ENCODE data around the gene WNK1. TPM values are rescaled to one million over a fixed set of nuclear protein-coding genes. Genes with fewer than 3 reads are reported as not detected.
"Not testable (repeated sequence)": the region's sequence is repeated elsewhere in the genome, so short reads cannot be mapped to it uniquely, and the experiment has no call there.

WNK1 gene
- total RNA-seq, 1 donor from 2014 or later = 48.5 TPM

DNA sequence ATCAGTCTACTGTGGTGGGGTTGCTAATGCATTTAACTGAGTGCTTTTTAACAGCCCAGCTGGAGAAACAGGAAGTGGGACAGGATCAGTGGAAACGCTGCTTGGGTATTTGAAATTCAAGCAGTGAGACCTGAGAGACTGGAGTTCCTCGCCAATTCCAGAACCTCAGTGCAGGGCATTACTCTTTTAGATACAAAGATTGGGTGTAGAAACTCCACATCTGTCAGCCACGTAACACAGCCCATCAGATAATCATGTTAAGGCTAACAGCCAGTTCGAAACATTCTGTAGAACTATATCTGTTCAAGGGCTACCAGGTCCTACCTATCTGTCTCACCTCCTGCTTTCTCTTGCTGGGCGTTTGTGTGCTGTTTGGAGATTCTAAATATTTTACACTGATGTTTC, 151.6 kb downstream of the WNK1 start:
- FAIRE-seq = no peak
- DNase-seq (ENCODE audit: low spot score in 2 of 2) = no peak

DNA sequence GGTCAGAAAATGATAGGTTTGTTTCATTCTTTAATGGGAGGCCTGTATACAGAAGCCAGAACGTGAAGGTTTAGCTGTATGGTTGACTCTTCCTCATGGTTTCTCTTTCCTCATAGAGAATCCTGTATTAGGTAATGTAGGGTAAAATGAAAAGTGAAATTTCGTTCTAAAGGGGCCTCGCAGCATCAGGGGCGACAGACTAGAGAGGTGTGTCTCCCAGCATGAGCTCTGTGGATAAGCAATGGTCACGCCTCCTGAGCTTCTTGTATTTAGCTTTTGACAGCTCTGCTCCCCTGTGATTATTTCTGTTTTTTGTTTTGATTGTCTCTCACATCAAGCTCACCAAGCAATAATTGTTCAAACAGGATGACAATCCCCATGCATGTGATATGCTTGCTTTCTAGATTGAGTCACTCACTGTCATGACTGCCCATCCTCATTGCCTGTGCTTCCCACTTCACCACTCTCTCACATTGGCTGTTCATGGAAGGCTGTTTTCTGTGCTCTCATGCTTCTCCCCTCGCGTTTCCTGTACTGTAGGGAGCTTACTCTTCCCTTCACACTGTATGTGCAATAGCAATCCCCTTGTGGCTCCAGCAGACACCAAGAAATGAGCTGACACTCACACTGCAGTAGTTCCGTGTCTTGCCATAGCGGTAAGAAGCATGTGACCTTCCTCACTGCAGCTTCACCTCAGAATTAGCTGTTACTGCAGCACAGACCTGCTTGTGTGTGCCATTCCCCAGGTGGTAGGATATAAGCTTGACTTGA, 153.1 kb downstream of the WNK1 start:
- no peak for FAIRE-seq
- DNase-seq (ENCODE audit: low spot score in 2 of 2) = no peak

DNA sequence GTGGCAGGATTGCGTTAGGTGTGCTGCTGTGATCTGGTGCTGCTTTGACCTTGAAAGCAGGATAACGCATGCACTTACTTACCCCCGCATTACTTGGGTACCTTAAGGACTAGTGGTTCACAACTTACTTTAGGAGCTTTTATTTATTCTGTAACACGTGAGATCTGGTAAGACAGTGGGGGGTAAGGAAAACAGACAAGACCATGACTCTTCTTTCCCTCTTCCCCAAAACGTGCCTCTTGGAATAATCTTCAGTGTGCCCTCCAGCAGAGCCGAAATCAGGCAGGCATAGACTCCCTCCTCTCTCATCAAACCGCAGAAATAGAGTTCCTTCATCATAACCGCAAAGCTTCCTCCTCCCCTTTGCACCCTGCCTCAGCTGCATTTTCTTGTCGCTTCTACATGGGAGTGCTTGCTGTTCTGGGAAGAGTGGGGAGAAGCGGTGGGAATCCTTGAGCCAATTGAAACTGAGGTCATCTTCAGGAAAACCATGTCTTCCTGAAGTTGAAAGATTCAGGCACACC, 153.7 kb downstream of the WNK1 start:
- FAIRE-seq (no peak), DNase-seq (ENCODE audit: low spot score in 2 of 2) (no peak)

DNA sequence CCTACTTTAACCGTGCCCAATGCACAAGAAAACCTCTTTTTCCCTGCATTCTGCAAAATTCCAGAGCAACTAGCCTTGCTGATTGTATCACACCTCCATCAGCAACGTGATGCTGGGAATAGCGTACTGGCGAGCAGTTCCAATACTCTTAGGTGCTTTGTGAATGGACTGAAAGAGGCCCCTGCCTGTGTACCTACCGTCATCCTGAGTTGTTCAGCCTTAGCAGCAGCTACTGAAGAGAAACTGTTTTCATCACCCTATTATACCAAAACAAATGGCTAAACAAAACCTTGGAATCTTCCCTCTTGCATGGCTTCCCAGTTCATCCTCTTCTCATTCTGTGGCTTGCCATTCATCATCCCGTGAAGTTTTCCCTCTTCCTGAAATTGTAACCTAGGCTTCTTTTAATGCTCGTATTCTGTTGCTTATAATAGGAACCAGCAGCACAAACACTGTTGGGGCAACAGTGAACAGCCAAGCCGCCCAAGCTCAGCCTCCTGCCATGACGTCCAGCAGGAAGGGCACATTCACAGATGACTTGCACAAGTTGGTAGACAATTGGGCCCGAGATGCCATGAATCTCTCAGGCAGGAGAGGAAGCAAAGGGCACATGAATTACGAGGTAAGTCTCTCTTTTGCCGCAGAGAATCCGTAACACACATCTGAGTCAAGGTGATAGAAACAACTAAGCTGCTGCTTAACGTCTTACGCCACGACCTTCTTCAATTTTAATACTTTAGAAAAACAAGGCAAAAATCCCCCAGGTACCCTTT, 155.2 kb downstream of the WNK1 start:
- FAIRE-seq (no peak), DNase-seq (ENCODE audit: low spot score in 2 of 2) (no peak)

DNA sequence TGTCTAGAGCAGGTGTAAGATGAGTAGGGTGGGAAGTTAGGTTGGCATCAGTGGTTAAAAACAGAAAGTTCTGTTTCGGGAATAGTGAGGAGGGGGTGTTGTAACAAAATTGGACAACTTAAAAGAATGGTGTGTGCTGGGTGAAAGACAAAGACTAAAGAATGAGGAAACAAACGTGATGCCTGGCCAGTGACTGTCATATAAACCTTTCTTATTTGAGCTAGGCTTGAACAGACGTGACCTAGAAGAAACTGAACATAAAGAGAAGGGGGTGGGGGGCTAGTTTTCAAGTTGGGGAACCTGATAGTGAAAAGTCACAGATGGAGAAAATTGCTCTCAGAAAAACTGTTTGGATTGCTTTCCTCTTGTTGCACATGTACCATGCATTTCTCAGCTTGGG, 157.5 kb downstream of the WNK1 start:
- FAIRE-seq (no peak), DNase-seq (ENCODE audit: low spot score in 2 of 2) (no peak)

DNA sequence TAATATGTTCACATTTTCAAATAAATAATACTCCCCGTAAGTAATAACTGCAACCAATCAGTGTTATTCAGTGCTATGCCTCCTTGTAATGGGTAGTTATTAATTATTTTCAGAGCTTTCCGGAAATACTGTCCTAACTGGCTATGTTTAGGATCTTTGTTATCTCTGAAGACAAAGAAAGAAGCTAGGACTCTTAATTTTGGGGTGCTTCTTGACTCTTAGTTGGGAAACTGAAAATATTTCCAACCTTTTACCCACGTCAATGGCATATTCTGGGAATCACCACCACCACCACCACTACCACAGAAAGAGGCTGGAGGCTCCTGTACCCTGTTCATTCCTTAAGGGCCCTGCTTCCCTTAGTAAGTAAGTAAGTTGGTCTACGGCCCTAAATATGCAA, 158.0 kb downstream of the WNK1 start:
- FAIRE-seq (no peak), DNase-seq (ENCODE audit: low spot score in 2 of 2) (no peak)

DNA sequence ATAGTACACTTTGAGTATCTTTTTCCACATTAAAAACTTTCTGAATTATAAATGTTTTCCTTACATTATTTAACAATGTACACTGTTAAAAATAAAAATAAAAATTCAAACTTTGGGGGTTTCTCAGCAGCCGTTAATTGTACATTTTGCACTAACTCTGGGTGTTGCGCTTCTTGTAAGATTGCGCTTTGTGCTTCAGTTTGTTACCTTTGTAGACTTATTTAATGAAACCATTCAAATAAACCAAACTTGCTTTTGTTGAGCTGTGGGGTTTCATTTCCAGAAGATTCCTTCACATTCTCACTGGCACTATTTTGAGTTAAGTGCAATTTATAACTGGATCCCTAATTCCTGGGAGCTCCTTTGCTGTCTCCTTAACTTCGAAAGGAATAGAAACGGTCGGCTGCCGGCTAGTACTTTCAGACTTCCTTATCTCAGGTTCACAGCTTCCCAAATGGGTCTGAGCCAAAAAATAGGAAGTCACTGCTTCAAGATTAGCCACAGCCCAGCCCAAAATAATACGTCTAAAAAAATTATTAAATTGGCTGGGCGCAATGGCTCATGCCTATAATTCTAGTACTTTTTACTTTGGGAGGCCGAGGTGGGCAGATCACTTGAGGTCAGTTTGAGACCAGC, 158.9 kb downstream of the WNK1 start:
- no peak for FAIRE-seq
- no peak for DNase-seq (ENCODE audit: low spot score in 2 of 2)

DNA sequence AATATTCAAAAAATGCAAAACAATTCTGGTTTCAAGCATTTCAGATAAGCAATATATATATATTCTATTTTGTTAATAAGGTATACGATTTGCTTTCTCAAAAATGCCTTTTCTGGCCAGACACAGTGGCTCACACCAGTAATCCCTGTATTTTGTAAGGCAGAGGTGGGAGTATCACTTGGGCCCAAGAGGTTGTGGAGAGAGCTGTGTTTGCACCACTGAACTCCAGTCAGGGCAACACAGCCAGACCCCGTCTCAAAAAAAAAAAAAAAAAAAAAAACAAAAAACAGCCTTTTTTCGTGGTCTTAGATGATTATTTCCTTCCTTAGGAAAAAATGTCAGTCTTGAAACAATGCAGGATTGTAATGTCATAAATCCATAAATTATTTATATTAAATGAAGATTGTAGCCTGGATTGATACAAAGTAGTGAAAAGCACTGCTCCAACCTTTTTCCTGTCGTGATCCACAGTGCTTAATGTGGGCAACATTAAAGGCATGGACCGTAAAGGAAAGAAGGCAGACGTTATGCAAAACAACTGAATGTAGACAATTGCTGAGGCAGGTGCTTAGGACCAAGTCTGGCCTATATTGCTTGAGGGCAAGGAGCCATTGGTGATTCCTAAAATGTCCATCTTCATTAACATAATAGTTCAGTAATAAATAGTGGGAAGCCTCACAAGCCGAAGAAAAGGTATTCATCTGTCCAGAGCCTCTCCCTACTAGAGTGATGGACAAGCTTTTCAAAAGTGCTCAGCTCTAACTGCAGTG, 160.3 kb downstream of the WNK1 start:
- DNase-seq (ENCODE audit: low spot score in 2 of 2) (no peak), FAIRE-seq (no peak)

DNA sequence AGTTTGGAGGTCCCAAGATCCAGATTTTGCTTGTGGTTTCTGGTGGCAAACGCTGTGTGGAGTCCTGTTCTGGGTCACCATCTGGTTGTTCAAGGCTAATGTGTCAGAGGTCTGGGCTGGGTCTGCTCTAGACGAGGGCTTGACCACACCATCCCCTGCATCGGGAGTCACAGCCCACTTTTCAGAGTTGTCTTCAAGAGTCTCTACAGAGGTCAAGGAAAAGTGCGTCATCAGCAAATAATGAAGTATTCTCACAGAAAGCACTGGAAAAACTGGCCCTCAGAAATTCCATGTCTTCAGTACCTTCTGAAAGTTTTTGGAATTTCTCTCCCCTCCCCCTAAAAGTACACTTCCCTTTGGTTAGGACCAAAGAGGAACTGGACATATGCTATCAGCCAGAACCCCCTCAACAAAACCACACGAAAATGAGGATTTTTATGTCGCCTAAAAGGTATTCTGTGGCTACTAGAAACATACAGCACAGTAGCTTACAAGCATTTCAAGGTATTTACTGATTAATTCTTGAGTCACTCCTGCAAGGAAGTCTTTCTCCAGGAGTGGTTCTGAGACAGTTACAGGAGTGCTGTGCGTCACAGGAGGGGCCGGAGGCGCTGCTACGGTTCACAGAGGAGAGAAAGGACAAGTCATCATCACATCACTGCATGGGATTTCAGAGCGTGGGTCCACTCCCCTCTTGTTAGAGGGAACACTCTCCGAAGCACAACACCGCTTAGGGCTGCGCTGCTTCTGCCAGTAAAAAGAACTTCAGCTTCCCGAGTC, 161.7 kb downstream of the WNK1 start:
- no peak for FAIRE-seq
- DNase-seq (ENCODE audit: low spot score in 2 of 2) = no peak

DNA sequence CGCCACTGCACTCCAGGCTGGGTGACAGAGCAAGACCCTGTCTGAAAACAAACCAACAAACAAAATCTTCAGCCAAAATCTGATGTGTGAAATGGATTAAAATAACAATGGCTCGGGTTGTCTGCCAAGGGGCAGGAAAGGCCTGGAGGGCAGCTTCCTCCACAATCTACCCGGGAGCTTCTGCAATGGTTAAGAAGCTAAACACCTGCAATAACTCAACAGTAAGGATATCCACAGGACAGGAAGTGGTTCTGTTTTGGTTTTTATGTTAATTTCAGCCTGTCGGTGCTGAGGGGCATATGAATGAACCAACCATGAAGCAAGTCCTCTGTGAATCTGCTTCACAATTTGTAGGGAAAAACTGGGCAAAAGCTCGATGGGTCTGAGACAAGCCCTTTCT, 162.7 kb downstream of the WNK1 start:
- FAIRE-seq = no peak
- DNase-seq (ENCODE audit: low spot score in 2 of 2) = no peak

DNA sequence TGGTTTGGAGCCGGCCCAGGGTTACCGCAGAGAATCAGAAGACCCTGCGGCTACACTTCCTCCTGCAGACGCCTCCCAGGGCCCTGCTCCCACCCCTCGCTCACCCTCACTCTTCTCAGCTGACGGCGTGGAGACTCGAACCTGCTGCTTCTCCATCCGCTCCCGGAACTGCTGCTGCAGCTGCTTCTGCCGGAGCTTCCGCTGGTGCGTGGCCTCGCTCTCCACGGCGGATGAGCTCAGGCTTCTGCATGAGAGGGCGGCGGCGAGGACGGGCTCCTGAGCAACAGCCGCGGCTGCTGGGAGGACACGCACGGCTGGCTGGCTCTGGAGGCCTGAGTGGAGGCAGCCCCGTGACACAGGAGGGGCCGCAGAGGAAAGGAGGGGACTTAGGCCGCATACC, 163.9 kb downstream of the WNK1 start:
- FAIRE-seq (no peak), DNase-seq (ENCODE audit: low spot score in 2 of 2) (no peak)

DNA sequence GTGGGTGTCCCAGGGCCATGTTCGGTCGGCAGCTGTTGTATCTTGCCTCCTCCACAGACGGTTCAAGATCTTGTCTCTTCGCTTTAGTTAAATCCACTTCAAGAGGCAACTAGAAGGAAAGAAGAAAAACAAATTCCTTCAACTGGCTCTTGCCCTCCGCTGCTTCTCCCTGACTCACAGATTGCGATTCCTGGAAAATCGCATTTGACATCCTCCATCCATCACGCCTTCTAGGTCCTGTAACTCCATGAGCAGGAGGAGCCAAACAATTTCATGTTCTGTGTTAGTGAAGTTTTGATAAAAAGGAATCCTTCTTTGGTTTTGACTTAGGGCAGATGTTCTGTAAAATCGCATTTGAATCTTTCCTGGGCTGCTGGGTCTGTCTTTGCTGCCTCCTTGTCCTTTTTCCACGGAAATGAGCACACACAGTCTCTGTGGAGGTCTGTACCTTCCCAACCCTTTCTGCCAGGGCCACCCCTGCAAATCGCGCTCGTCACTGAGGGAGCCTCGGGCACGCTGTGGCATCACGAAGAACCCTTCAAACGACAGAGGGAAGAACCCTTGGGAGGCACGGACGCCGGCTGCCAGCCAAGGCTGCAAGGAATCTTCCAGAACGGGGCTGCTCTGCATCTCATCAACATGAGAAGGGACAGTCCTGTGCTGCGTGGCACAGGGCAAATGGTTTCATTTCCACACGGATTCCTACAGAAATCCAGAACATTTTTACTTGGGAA, 164.5 kb downstream of the WNK1 start:
- FAIRE-seq = no peak
- DNase-seq (ENCODE audit: low spot score in 2 of 2) = no peak

DNA sequence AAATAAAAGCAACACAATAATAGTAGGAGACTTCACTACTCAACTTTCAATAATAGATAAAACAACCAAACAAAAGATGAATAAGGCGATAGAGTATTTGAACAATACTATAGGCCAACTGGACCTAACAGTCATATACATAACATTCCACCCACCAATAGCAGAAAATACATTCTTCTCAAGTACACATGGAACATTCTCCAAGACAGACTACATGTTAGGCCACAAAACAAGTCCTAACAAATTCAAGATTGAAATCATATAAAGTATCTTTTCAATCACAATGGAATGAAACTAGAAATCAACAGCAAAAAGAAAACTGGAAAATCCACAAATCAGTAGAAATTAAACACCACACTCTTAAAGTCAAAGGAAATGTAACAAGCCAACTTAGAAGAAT, 168.3 kb downstream of the WNK1 start:
- FAIRE-seq (no peak), DNase-seq (ENCODE audit: low spot score in 2 of 2) (no peak)

DNA sequence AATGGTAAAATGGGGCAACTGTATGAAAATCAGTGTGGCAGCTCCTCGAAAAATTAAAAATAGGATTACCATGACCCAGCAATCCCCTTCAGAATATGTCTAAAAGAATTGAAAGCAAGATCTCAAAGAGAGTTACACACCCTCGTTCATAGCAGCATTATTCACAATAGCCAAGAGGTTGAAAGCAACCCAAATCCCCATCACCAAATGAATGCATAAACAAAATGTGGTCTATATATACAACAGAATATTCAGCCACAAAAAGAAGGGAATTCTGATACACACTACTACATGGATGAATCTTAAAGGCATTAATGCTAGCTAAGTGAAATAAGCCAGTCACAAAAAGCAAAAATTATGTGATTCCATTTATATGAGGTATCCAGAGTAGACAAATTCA, 169.9 kb downstream of the WNK1 start:
- no peak for FAIRE-seq
- DNase-seq (ENCODE audit: low spot score in 2 of 2) = no peak

DNA sequence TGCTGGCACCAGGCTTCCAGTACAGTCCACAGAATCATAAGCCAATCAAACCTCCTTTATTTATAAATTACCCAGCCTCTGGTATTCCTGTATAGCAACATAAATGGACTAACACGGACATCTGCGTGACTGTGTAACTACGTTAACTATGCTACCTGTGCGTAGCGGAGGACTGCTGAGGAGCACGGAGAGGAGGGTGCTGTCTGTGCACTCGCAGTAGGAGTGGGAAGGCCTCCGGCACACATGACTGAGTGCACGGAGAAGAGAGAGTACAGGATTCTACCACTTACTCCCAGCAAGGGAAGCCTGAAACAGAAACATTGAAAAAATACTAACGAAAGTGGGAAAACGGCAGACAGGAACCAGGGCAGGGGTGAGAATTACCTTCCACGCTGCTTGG, 174.3 kb downstream of the WNK1 start:
- DNase-seq (ENCODE audit: low spot score in 2 of 2) = no peak
- no peak for FAIRE-seq

DNA sequence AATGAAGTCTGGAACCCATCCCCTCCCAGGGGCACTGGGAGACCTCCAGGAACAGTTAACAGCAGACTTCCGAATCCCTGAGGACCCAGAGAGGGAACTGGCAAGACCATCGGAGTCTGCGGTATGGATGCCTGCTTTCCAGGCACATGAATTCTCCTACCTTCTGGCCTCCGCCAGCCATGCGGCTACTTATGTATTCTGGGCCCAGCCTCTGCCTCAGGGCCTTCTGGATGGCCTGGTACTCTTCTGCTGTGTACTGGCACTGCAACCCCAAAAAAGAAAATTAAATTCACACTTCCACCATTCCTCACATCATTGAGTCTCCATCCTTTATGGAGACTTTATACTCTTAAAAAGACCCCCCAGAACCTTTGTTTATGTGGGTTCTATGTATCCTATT, 178.7 kb downstream of the WNK1 start:
- no peak for FAIRE-seq
- no peak for DNase-seq (ENCODE audit: low spot score in 2 of 2)

DNA sequence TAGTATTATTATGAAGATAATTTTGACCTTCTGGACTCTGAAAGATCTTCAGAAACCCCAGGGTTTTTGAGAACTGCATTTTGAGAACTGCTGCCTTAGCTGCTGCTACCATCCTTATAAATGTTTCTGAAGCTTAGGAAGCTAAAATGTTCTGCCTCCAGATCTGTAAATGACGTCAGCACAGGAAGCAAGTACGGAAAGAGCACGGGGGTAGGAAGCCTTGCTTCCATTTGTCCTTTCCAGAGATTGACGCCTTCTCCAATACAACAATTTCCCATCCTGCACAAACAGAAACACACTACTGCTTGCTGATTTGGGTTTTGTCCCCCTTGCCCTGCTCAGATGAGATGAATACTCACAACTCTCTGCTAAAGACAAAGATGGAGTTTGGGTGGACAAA, 179.2 kb downstream of the WNK1 start:
- DNase-seq (ENCODE audit: low spot score in 2 of 2) (no peak), FAIRE-seq (no peak)

DNA sequence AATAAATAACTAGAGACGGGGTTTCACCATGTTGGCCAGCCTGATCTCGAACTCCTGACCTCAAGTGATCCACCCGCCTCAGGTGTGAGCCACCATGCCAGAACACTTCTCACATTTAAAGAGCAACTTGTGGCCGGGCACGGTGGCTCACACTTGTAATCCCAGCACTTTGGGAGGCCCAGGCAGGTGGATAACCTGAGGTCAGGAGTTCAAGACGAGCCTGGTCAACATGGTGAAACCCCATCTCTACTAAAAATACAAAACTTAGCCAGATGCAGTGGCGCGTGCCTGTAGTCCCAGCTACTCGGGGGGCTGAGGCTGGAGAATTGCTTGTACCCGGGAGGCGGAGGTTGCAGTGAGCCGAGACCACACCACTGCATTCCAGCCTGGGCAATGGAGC, 183.5 kb downstream of the WNK1 start:
- FAIRE-seq; DNase-seq (ENCODE audit: low spot score in 2 of 2): not testable (repeated sequence)
